ENCODE results near the gene RNF146.

The RNF146 gene

GRCh38 chr6:127289934-127290333 is 23.3 kb downstream of the RNF146 start:
- Histone ChIP-seq H3K27ac (ENCODE audit: low read length) (no peak overlapping the region), H3K4me1 (ENCODE audit: control insufficient read depth, insufficient read depth, low read length) (peaks cover 3% of the 10 kb centered on the region), H3K4me3 (ENCODE audit: low read length in 2 of 2) (no peak overlapping the region), H3K27me3 (ENCODE audit: control insufficient read depth in 1 of 2, insufficient read depth in 2 of 2, low read length in 2 of 2) (no peaks in the 10 kb centered on the region), H3K9ac (ENCODE audit: low read length in 2 of 2) (no peak overlapping the region), H3K9me3 (ENCODE audit: control insufficient read depth in 2 of 2, low read length in 2 of 2) (no peaks in the 10 kb centered on the region), H3K36me3 (ENCODE audit: control insufficient read depth in 2 of 2, insufficient read depth in 2 of 2, low read length in 2 of 2) (peaks cover 13 to 15% of the 10 kb centered on the region in 2 donors)

- Histone ChIP-seq H3K9ac (ENCODE audit: low read length in 2 of 2) (peak overlapping the region in 1 of 2 donors; percentile 8), H3K4me3 (ENCODE audit: low read length in 2 of 2) (peak overlapping the region in 1 of 2 donors; percentile 16), H3K4me1 (ENCODE audit: control insufficient read depth, insufficient read depth, low read length) (peaks cover 3% of the 10 kb centered on the region), H3K9me3 (ENCODE audit: control insufficient read depth in 2 of 2, low read length in 2 of 2) (no peaks in the 10 kb centered on the region), H3K36me3 (ENCODE audit: control insufficient read depth in 2 of 2, insufficient read depth in 2 of 2, low read length in 2 of 2) (peaks cover 13 to 15% of the 10 kb centered on the region in 2 donors), H3K27me3 (ENCODE audit: control insufficient read depth in 1 of 2, insufficient read depth in 2 of 2, low read length in 2 of 2) (no peaks in the 10 kb centered on the region), H3K27ac (ENCODE audit: low read length) (no peak overlapping the region)
Measured at GRCh38 chr6:127290391-127291265, 24.0 kb downstream of the RNF146 start.

GRCh38 chr6:127291495-127291894 is 24.8 kb downstream of the RNF146 start:
- Histone ChIP-seq H3K9me3 (ENCODE audit: control insufficient read depth in 2 of 2, low read length in 2 of 2) (no peaks in the 10 kb centered on the region), H3K27ac (ENCODE audit: low read length) (no peak overlapping the region), H3K27me3 (ENCODE audit: control insufficient read depth in 1 of 2, insufficient read depth in 2 of 2, low read length in 2 of 2) (no peaks in the 10 kb centered on the region), H3K4me1 (ENCODE audit: control insufficient read depth, insufficient read depth, low read length) (peaks cover 3% of the 10 kb centered on the region), H3K36me3 (ENCODE audit: control insufficient read depth in 2 of 2, insufficient read depth in 2 of 2, low read length in 2 of 2) (peaks cover 11 to 14% of the 10 kb centered on the region in 2 donors), H3K4me3 (ENCODE audit: low read length in 2 of 2) (peak overlapping the region in 1 of 2 donors; percentile 49), H3K9ac (ENCODE audit: low read length in 2 of 2) (peak overlapping the region in 1 of 2 donors; percentile 8)

GRCh38 chr6:127297502-127298070 is 30.9 kb downstream of the RNF146 start:
- Histone ChIP-seq H3K9ac (ENCODE audit: low read length in 2 of 2) (no peak overlapping the region), H3K27me3 (ENCODE audit: control insufficient read depth in 1 of 2, insufficient read depth in 2 of 2, low read length in 2 of 2) (no peaks in the 10 kb centered on the region), H3K4me1 (ENCODE audit: control insufficient read depth, insufficient read depth, low read length) (peaks cover 3% of the 10 kb centered on the region), H3K4me3 (ENCODE audit: low read length in 2 of 2) (no peak overlapping the region), H3K36me3 (ENCODE audit: control insufficient read depth in 2 of 2, insufficient read depth in 2 of 2, low read length in 2 of 2) (no peaks in the 10 kb centered on the region), H3K9me3 (ENCODE audit: control insufficient read depth in 2 of 2, low read length in 2 of 2) (no peaks in the 10 kb centered on the region), H3K27ac (ENCODE audit: low read length) (no peak overlapping the region)

- Histone ChIP-seq H3K36me3 (ENCODE audit: control insufficient read depth in 2 of 2, insufficient read depth in 2 of 2, low read length in 2 of 2) (no peaks in the 10 kb centered on the region), H3K27ac (ENCODE audit: low read length) (no peak overlapping the region), H3K27me3 (ENCODE audit: control insufficient read depth in 1 of 2, insufficient read depth in 2 of 2, low read length in 2 of 2) (no peaks in the 10 kb centered on the region), H3K9me3 (ENCODE audit: control insufficient read depth in 2 of 2, low read length in 2 of 2) (no peaks in the 10 kb centered on the region), H3K4me1 (ENCODE audit: control insufficient read depth, insufficient read depth, low read length) (peaks cover 3% of the 10 kb centered on the region), H3K9ac (ENCODE audit: low read length in 2 of 2) (no peak overlapping the region), H3K4me3 (ENCODE audit: low read length in 2 of 2) (no peak overlapping the region)
Measured at GRCh38 chr6:127298475-127298874, 31.8 kb downstream of the RNF146 start.

GRCh38 chr6:127299522-127300240 is 33.0 kb downstream of the RNF146 start:
- Histone ChIP-seq H3K4me1 (ENCODE audit: control insufficient read depth, insufficient read depth, low read length) (peaks cover 3% of the 10 kb centered on the region), H3K27me3 (ENCODE audit: control insufficient read depth in 1 of 2, insufficient read depth in 2 of 2, low read length in 2 of 2) (no peaks in the 10 kb centered on the region), H3K27ac (ENCODE audit: low read length) (no peak overlapping the region), H3K9ac (ENCODE audit: low read length in 2 of 2) (no peak overlapping the region), H3K9me3 (ENCODE audit: control insufficient read depth in 2 of 2, low read length in 2 of 2) (no peaks in the 10 kb centered on the region), H3K4me3 (ENCODE audit: low read length in 2 of 2) (no peak overlapping the region), H3K36me3 (ENCODE audit: control insufficient read depth in 2 of 2, insufficient read depth in 2 of 2, low read length in 2 of 2) (no peaks in the 10 kb centered on the region)

- peaks cover 3% of the 10 kb centered on the region for H3K4me1 ChIP-seq (ENCODE audit: control insufficient read depth, insufficient read depth, low read length)
- no peak overlapping the region for H3K27ac ChIP-seq (ENCODE audit: low read length)
- no peaks in the 10 kb centered on the region for H3K27me3 ChIP-seq (ENCODE audit: control insufficient read depth in 1 of 2, insufficient read depth in 2 of 2, low read length in 2 of 2)
- no peak overlapping the region for H3K9ac ChIP-seq (ENCODE audit: low read length in 2 of 2)
- H3K36me3 ChIP-seq (ENCODE audit: control insufficient read depth in 2 of 2, insufficient read depth in 2 of 2, low read length in 2 of 2) = no peaks in the 10 kb centered on the region
- peak overlapping the region in 1 of 2 donors; percentile 14 for H3K4me3 ChIP-seq (ENCODE audit: low read length in 2 of 2)
- H3K9me3 ChIP-seq (ENCODE audit: control insufficient read depth in 2 of 2, low read length in 2 of 2) = no peaks in the 10 kb centered on the region
Measured at GRCh38 chr6:127300411-127300810, 33.7 kb downstream of the RNF146 start.

GRCh38 chr6:127301199-127301700 is 34.6 kb downstream of the RNF146 start:
- no peaks in the 10 kb centered on the region for H3K27me3 ChIP-seq (ENCODE audit: control insufficient read depth in 1 of 2, insufficient read depth in 2 of 2, low read length in 2 of 2)
- no peaks in the 10 kb centered on the region for H3K9me3 ChIP-seq (ENCODE audit: control insufficient read depth in 2 of 2, low read length in 2 of 2)
- no peak overlapping the region for H3K27ac ChIP-seq (ENCODE audit: low read length)
- no peak overlapping the region for H3K4me3 ChIP-seq (ENCODE audit: low read length in 2 of 2)
- peaks cover 3% of the 10 kb centered on the region for H3K4me1 ChIP-seq (ENCODE audit: control insufficient read depth, insufficient read depth, low read length)
- peak overlapping the region in 1 of 2 donors; percentile 32 for H3K9ac ChIP-seq (ENCODE audit: low read length in 2 of 2)
- H3K36me3 ChIP-seq (ENCODE audit: control insufficient read depth in 2 of 2, insufficient read depth in 2 of 2, low read length in 2 of 2) = no peaks in the 10 kb centered on the region

GRCh38 chr6:127302728-127303660 is 36.3 kb downstream of the RNF146 start:
- Histone ChIP-seq H3K9me3 (ENCODE audit: control insufficient read depth in 2 of 2, low read length in 2 of 2) (no peaks in the 10 kb centered on the region), H3K27ac (ENCODE audit: low read length) (no peak overlapping the region), H3K4me1 (ENCODE audit: control insufficient read depth, insufficient read depth, low read length) (peaks cover 3% of the 10 kb centered on the region), H3K27me3 (ENCODE audit: control insufficient read depth in 1 of 2, insufficient read depth in 2 of 2, low read length in 2 of 2) (no peaks in the 10 kb centered on the region), H3K36me3 (ENCODE audit: control insufficient read depth in 2 of 2, insufficient read depth in 2 of 2, low read length in 2 of 2) (no peaks in the 10 kb centered on the region), H3K4me3 (ENCODE audit: low read length in 2 of 2) (no peak overlapping the region), H3K9ac (ENCODE audit: low read length in 2 of 2) (no peak overlapping the region)

- Histone ChIP-seq H3K27ac (ENCODE audit: low read length) (no peak overlapping the region), H3K9me3 (ENCODE audit: control insufficient read depth in 2 of 2, low read length in 2 of 2) (no peaks in the 10 kb centered on the region)
Measured at GRCh38 chr6:127303917-127304316, 37.3 kb downstream of the RNF146 start.

More at GRCh38 chr6:127303917-127304316, 37.3 kb downstream of the RNF146 start:
- no peak overlapping the region for H3K9ac ChIP-seq (ENCODE audit: low read length in 2 of 2)
- H3K36me3 ChIP-seq (ENCODE audit: control insufficient read depth in 2 of 2, insufficient read depth in 2 of 2, low read length in 2 of 2) = no peaks in the 10 kb centered on the region
- H3K4me1 ChIP-seq (ENCODE audit: control insufficient read depth, insufficient read depth, low read length) = peaks cover 3% of the 10 kb centered on the region
- H3K27me3 ChIP-seq (ENCODE audit: control insufficient read depth in 1 of 2, insufficient read depth in 2 of 2, low read length in 2 of 2) = no peaks in the 10 kb centered on the region
- no peak overlapping the region for H3K4me3 ChIP-seq (ENCODE audit: low read length in 2 of 2)
